Measurements from ENCODE around the gene STK11.

The STK11 gene

GRCh38 chr19:1226522-1227303, 21.1 kb downstream of the STK11 start:
- DNase-seq = no peak

GRCh38 chr19:1227304-1228054, 21.9 kb downstream of the STK11 start:
- no peak for DNase-seq

- no peak for DNase-seq
Measured at GRCh38 chr19:1228161-1228957, 22.8 kb downstream of the STK11 start.

GRCh38 chr19:1229056-1229923, 23.7 kb downstream of the STK11 start:
- DNase-seq = no peak

GRCh38 chr19:1229924-1230782, 24.6 kb downstream of the STK11 start:
- no peak for DNase-seq

- no peak for DNase-seq
Measured at GRCh38 chr19:1230783-1231489, 25.4 kb downstream of the STK11 start.

GRCh38 chr19:1231729-1232637, 26.4 kb downstream of the STK11 start:
- no peak for DNase-seq

GRCh38 chr19:1232652-1233072, 27.1 kb downstream of the STK11 start:
- no peak for DNase-seq

- no peak for DNase-seq
Measured at GRCh38 chr19:1233115-1233667, 27.6 kb downstream of the STK11 start.

- no peak for DNase-seq
Measured at GRCh38 chr19:1234051-1234954, 28.7 kb downstream of the STK11 start.

- no peak for DNase-seq
Measured at GRCh38 chr19:1234955-1235380, 29.4 kb downstream of the STK11 start.

- peak; percentile 80 for DNase-seq
Measured at GRCh38 chr19:1235625-1236538, 30.3 kb downstream of the STK11 start.

GRCh38 chr19:1236576-1236975, 31.0 kb downstream of the STK11 start:
- DNase-seq = no peak

- DNase-seq = no peak
Measured at GRCh38 chr19:1237027-1237659, 31.6 kb downstream of the STK11 start.

GRCh38 chr19:1237754-1238368, 32.3 kb downstream of the STK11 start, which contains the start of gene CBARP:
Gene CBARP, minus strand, starts transcription at chr19:1238005. Its CDS starts 1,905 bp downstream, at chr19:1236100.
- DNase-seq = no peak
